CD4-positive, alpha-beta T cell treated with Interleukin-17A for 1 hour (primary cell): ENCODE data around the gene GPRIN3.
"Not testable (repeated sequence)": the region's sequence is repeated elsewhere in the genome, so short reads cannot be mapped to it uniquely, and the experiment has no call there.

Experiments used
- DNase-seq: peaks from one replicate; pipeline ENCODE4 v3.0.0-alpha.2; 2020

GPRIN3 gene

DNA sequence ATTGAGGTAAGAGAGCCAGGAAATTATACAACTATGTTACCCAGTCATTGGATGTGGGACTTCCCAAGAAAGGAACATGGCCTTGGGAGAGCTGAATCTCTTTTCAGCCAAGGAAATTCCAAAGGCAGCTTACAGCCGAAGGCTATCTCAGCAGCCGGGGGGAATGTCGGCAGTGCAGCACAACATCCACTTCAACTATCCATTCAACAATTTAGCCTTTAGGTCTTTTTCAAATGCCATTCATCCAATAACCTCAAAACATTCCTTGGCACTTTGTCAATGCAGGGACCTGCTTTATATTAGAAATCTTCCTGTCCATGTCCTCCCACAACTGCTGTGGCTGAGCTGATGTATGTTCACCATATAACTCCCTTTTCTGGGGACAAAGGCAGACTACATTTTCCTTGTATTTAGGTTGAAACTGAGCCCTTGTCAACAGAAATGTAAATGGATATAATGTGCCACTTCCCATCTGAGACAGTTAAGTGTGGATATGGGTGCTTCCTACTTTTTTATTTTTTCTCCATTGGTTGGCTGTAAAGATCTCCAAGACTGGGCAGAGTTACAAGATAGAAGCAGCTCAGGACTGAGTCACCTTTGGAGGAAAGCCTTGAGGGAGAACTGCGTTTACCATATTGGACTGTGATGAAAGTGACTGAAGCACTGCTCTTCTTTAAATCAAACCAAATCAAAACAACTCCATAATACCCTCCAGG, 94.8 kb downstream of the GPRIN3 start:
- DNase-seq: no peak

GRCh38 chr4:89204624-89205023, 103.0 kb downstream of the GPRIN3 start:
- no peak for DNase-seq

- no peak for DNase-seq
Observed at GRCh38 chr4:89203902-89204301, 103.7 kb downstream of the GPRIN3 start.

DNA sequence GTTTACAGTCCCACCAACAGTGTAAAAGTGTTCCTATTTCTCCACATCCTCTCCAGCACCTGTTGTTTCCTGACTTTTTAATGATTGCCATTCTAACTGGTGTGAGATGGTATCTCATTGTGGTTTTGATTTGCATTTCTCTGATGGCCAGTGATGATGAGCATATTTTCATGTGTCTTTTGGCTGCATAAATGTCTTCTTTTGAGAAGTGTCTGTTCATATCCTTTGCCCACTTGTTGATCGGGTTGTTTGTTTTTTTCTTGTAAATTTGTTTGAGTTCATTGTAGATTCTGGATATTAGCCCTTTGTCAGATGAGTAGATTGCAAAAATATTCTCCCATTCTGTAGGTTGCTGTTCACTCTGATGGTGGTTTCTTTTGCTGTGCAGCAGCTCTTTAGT, 108.2 kb downstream of the GPRIN3 start:
- not testable (repeated sequence) for DNase-seq

DNA sequence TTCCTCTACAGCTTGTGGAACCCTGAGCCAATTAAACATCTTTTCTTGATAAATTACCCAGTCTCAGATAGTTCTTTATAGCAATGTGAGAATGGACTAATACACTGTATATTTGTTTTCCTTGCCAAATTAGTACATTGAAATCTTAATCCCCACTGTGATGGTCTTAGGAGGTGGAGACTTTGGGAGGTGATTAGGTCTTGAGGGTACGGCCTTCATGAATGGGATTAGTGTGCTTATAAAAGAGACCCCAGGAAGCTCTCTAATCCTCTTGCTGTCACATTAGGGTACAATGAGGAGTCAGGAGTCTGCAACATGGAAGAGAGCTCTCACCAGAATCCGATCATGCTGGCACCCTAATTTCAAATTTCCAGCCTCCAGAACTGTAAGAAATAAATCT, 109.7 kb downstream of the GPRIN3 start:
- DNase-seq: no peak

GRCh38 chr4:89196745-89197144, 110.9 kb downstream of the GPRIN3 start:
- DNase-seq: no peak

DNA sequence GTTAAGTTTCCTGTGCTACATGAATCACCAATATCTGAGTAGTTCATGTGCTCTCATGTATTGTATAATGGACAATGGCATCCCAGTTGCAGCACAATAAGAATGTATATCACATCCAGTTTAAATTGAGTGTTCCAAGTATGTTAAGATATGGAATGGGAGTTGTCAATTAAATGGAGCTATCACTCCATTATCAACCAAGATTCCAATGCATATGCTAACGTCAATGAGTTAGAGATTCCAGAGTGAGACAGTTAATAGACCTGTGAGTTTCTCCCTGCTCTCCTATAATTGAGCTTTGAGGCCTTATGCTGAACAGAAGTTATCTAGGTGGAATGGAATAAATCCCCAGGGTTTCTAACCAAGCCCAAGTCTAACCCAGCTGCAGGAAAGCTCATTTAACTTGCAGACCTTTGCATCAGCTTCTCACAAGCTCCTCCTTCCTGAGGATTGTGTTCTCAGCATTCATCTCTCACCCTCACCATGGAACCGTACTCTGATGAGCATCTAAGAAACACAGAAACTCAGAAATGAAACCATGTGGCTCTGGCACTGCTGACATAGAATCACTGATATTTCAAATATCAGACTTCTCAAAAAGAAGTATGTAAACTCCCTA, 111.4 kb downstream of the GPRIN3 start:
- no peak for DNase-seq

DNA sequence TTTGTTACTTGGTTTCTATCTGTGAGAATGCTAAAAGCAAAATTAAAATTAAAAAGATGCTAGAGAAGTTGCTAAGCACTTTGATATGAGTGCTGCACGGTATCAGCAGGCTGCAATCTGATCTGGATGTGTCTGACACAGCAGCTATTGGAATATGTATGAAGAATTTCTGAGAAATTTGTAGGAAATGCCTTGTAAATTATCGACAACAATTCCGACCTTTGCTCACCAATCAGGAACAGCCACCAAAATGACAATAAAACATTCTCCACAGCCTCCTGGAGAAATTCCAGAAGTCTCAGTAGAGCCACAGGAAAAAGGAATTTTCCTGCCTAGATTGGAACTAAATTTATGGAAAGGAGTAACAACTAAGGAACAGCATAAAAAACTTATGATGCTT, 113.8 kb downstream of the GPRIN3 start:
- no peak for DNase-seq
